IMR-90 (cell line): Measurements from ENCODE around the gene PDZRN3. TPM values are rescaled to one million over a fixed set of nuclear protein-coding genes. Genes with fewer than 3 reads are reported as not detected.

ENCODE experiments used
- ATAC-seq: fragments of 200-7000 bp; cut with Tn5 transposase; 2 replicates; pipeline ENCODE4 v1.9.1; 2020; ENCODE audit warnings: low read depth, mild to moderate bottlenecking, moderate library complexity
- BruUV-seq: library from RNA; stranded (reverse); fragments of 400-500 nt; replicated peaks from 2 replicates; lab custom pipeline; 2021; lab: Mats Ljungman, UMichigan
- CTCF ChIA-PET: fragments of 300-600 bp; formaldehyde crosslinking; extraction: SDS; loops from one replicate; lab custom pipeline; 2021; ENCODE audit warnings: antibody characterized with exemption; lab: Yijun Ruan, JAX
- POLR2A ChIA-PET: fragments of 300-600 bp; sonication (Branson Sonifier 250); formaldehyde crosslinking; loops from one replicate; lab custom pipeline; 2022; ENCODE audit warnings: antibody characterized with exemption; ENCODE audit not compliant: unreplicated experiment; lab: Charles Lee
- DNase-seq: peaks from one replicate; pipeline ENCODE4 v3.0.0; 2013
- H2AFZ ChIP-seq: replicated peaks from 2 replicates; pipeline ENCODE3; 2013; ENCODE audit warnings: low read length, mild to moderate bottlenecking; ENCODE audit not compliant: poor library complexity
- H2AK5ac ChIP-seq: 2 replicates; pipeline ENCODE4 v1.6.1; 2013; ENCODE audit warnings: low read depth, low read length, inconsistent platforms
- H2AK9ac ChIP-seq: replicated peaks from 2 replicates; pipeline ENCODE3; 2013; ENCODE audit warnings: mild to moderate bottlenecking, low read depth, low read length, moderate library complexity; ENCODE audit not compliant: poor library complexity
- H2BK120ac ChIP-seq: 2 replicates; pipeline ENCODE4 v1.6.1; 2013; ENCODE audit warnings: low read depth, low read length, inconsistent platforms
- H2BK15ac ChIP-seq: 3 replicates; pipeline ENCODE4 v1.6.1; 2013; ENCODE audit warnings: low read depth, low read length, inconsistent platforms
- H2BK20ac ChIP-seq: 2 replicates; pipeline ENCODE4 v1.6.1; 2013; ENCODE audit warnings: low read depth, mild to moderate bottlenecking, inconsistent platforms, low read length, moderate library complexity
- H2BK5ac ChIP-seq: 2 replicates; pipeline ENCODE4 v1.6.1; 2013; ENCODE audit warnings: mild to moderate bottlenecking, low read depth, low read length, inconsistent platforms; ENCODE audit not compliant: poor library complexity, severe bottlenecking
- H3K14ac ChIP-seq: replicated peaks from 2 replicates; pipeline ENCODE4 v1.6.1; 2013; ENCODE audit warnings: low read depth, low read length, inconsistent platforms
- H3K18ac ChIP-seq: 2 replicates; pipeline ENCODE4 v1.6.1; 2013; ENCODE audit warnings: low read depth, low read length, control low read depth
- H3K23ac ChIP-seq: 2 replicates; pipeline ENCODE4 v1.6.1; 2013; ENCODE audit warnings: low read depth, low read length, inconsistent platforms
- H3K27ac ChIP-seq: 2 replicates; pipeline ENCODE4 v1.5.1; 2013; ENCODE audit warnings: mild to moderate bottlenecking, control low read depth, low read length; ENCODE audit not compliant: insufficient read depth
- H3K27me3 ChIP-seq: 2 replicates; pipeline ENCODE4 v1.6.1; 2013; ENCODE audit warnings: low read length; ENCODE audit not compliant: control insufficient read depth, insufficient read depth
- H3K36me3 ChIP-seq: 2 replicates; pipeline ENCODE4 v1.6.1; 2013; ENCODE audit warnings: low read length, mixed read lengths; ENCODE audit not compliant: control insufficient read depth, insufficient read depth
- H3K4ac ChIP-seq: 2 replicates; pipeline ENCODE4 v1.6.1; 2013; ENCODE audit warnings: low read depth, low read length, inconsistent platforms
- H3K4me1 ChIP-seq: 2 replicates; pipeline ENCODE4 v1.6.1; 2013; ENCODE audit warnings: low read length, mixed read lengths; ENCODE audit not compliant: control insufficient read depth, insufficient read depth
- H3K4me2 ChIP-seq: 2 replicates; pipeline ENCODE4 v1.6.1; 2013; ENCODE audit warnings: low read depth, mild to moderate bottlenecking, control low read depth, low read length, moderate library complexity
- H3K4me3 ChIP-seq: 2 replicates; pipeline ENCODE4 v1.5.1; 2013; ENCODE audit warnings: low read depth, mild to moderate bottlenecking, control low read depth, low read length, moderate library complexity; ENCODE audit not compliant: insufficient read depth
- H3K56ac ChIP-seq: 2 replicates; pipeline ENCODE4 v1.6.1; 2013; ENCODE audit warnings: low read length, inconsistent platforms; ENCODE audit not compliant: insufficient read depth; ENCODE audit errors: extremely low read depth
- H3K79me1 ChIP-seq, 2 experiments: 2 replicates each; pipeline ENCODE4 v1.6.1; 2013; ENCODE audit warnings: low read length in 2 of 2, inconsistent platforms in 1 of 2, low read depth in 1 of 2
- H3K9ac ChIP-seq: 2 replicates; pipeline ENCODE4 v1.6.1; 2013; ENCODE audit warnings: low read depth, low read length, control low read depth
- H3K9me1 ChIP-seq: 2 replicates; pipeline ENCODE4 v1.6.1; 2013; ENCODE audit warnings: low read length, inconsistent platforms; ENCODE audit not compliant: insufficient read depth
- H3K9me3 ChIP-seq: 2 replicates; pipeline ENCODE4 v1.6.1; 2013; ENCODE audit warnings: low read length; ENCODE audit not compliant: control insufficient read depth, insufficient read depth
- H4K20me1 ChIP-seq: 2 replicates; pipeline ENCODE4 v1.6.1; 2013; ENCODE audit warnings: low read length, inconsistent platforms; ENCODE audit not compliant: insufficient read depth
- H4K5ac ChIP-seq: 2 replicates; pipeline ENCODE4 v1.6.1; 2013; ENCODE audit warnings: mild to moderate bottlenecking, low read depth, low read length, control low read depth
- H4K8ac ChIP-seq, 2 experiments: 2 replicates each; pipeline ENCODE4 v1.6.1; 2013; ENCODE audit warnings: low read depth in 2 of 2, low read length in 2 of 2, control low read depth in 1 of 2, inconsistent platforms in 1 of 2
- H4K91ac ChIP-seq: 2 replicates; pipeline ENCODE4 v1.6.1; 2013; ENCODE audit warnings: low read depth, low read length, inconsistent platforms; ENCODE audit not compliant: insufficient read depth
- BHLHE40 ChIP-seq: fragments of 150-350 bp; IDR thresholded peaks from 2 replicates; pipeline ENCODE4 v1.6.1; 2016; ENCODE audit warnings: mild to moderate bottlenecking, low read depth, low read length
- CEBPB ChIP-seq: IDR thresholded peaks from 2 replicates; pipeline ENCODE4 v1.6.1; 2012; ENCODE audit warnings: low read depth, low read length, improper control_type of control experiment
- CHD1 ChIP-seq: IDR thresholded peaks from 2 replicates; pipeline ENCODE4 v1.6.1; 2012; ENCODE audit warnings: low read depth, low read length, improper control_type of control experiment
- CTCF ChIP-seq: conservative IDR thresholded peaks from 2 replicates; pipeline ENCODE4 v1.5.1; 2012; ENCODE audit warnings: mild to moderate bottlenecking, low read depth, low read length, improper control_type of control experiment
- ELK1 ChIP-seq: fragments of 150-350 bp; IDR thresholded peaks from 2 replicates; pipeline ENCODE4 v1.6.1; 2016; ENCODE audit warnings: low read depth, mild to moderate bottlenecking, low read length, moderate library complexity, borderline replicate concordance
- FOS ChIP-seq: fragments of 150-350 bp; IDR thresholded peaks from 2 replicates; pipeline ENCODE4 v1.6.1; 2016; ENCODE audit warnings: low read depth, low read length
- MAFK ChIP-seq: IDR thresholded peaks from 2 replicates; pipeline ENCODE4 v1.6.1; 2012; ENCODE audit warnings: low read depth, low read length, improper control_type of control experiment
- MAZ ChIP-seq: IDR thresholded peaks from 2 replicates; pipeline ENCODE4 v1.6.1; 2012; ENCODE audit warnings: low read depth, mild to moderate bottlenecking, low read length, improper control_type of control experiment, moderate library complexity, borderline replicate concordance
- MXI1 ChIP-seq: IDR thresholded peaks from 2 replicates; pipeline ENCODE4 v1.6.1; 2012; ENCODE audit warnings: low read depth, mild to moderate bottlenecking, low read length, moderate library complexity, borderline replicate concordance
- NFE2L2 ChIP-seq: fragments of 150-350 bp; IDR thresholded peaks from 2 replicates; pipeline ENCODE4 v1.6.1; 2016; ENCODE audit warnings: low read depth, mild to moderate bottlenecking, low read length
- POLR2A ChIP-seq: IDR thresholded peaks from 2 replicates; pipeline ENCODE4 v1.6.1; 2012; ENCODE audit warnings: mild to moderate bottlenecking, low read depth, low read length
- RAD21 ChIP-seq: IDR thresholded peaks from 2 replicates; pipeline ENCODE4 v1.6.1; 2012; ENCODE audit warnings: low read length, improper control_type of control experiment
- RCOR1 ChIP-seq: IDR thresholded peaks from 2 replicates; pipeline ENCODE4 v1.6.1; 2012; ENCODE audit warnings: mild to moderate bottlenecking, low read length, improper control_type of control experiment; ENCODE audit not compliant: insufficient replicate concordance
- RFX5 ChIP-seq: IDR thresholded peaks from 2 replicates; pipeline ENCODE4 v1.8.0; 2012; ENCODE audit warnings: low read depth, mild to moderate bottlenecking, low read length, moderate library complexity
- SMC3 ChIP-seq: fragments of 150-350 bp; IDR thresholded peaks from 2 replicates; pipeline ENCODE4 v1.6.1; 2016; ENCODE audit warnings: low read depth, mild to moderate bottlenecking, antibody characterized with exemption, low read length, moderate library complexity
- WGBS, 2 experiments: methylation state at CpG; one replicate each; pipeline versions ENCODE4 v1.1.5 to v1.1.7; 2013; ENCODE audit warnings: missing lambda C conversion rate in 2 of 2; ENCODE audit not compliant: insufficient read length in 1 of 2; ENCODE audit errors: extremely low coverage in 2 of 2; 5-methylcytosine and 5-hydroxymethylcytosine counted together
- dilution Hi-C: fragments of 300-500 bp; cut with HindIII; formaldehyde crosslinking; loops from one replicate; pipeline ENCODE4 v1.14.3; 2018; ENCODE audit warnings: low sequenced_read_pairs; ENCODE audit not compliant: unreplicated experiment
- in situ Hi-C: fragments of 300-500 bp; cut with MboI; formaldehyde crosslinking; loops from 3 replicates; pipeline ENCODE4 v1.14.3; 2019; ENCODE audit warnings: low sequenced_read_pairs, inconsistent platforms, mixed read lengths
- intact Hi-C: fragments of 100-400 bp; cut with micrococcal nuclease; formaldehyde crosslinking; loops from 2 replicates; pipeline ENCODE4 v1.10.0; 2022
- polyA plus RNA-seq, 3 experiments: library from polyadenylated mRNA; depleted of rRNA; stranded (reverse); fragments of >200 nt; gene quantifications; 2 replicates each; pipeline ENCODE4 v1.2.3, GENCODE V29; 2012; ENCODE audit warnings: low replicate concordance in 1 of 3
- total RNA-seq: library from RNA; depleted of rRNA; stranded (reverse); fragments of >200 nt; gene quantifications from 2 replicates; pipeline ENCODE4 v1.2.3, GENCODE V29; 2012
- TF ChIP-seq, protein P1 (sequence below): fragments of 150-350 bp; IDR thresholded peaks from 2 replicates; pipeline ENCODE4 v1.6.1; 2017; ENCODE audit warnings: mild to moderate bottlenecking, antibody characterized with exemption, low read length, low read depth

Gene PDZRN3
- total and polyA plus RNA-seq, 2 of the 4 experiments (the other 2 are of a cell fraction), result 9.4 to 17.0 TPM

DNA sequence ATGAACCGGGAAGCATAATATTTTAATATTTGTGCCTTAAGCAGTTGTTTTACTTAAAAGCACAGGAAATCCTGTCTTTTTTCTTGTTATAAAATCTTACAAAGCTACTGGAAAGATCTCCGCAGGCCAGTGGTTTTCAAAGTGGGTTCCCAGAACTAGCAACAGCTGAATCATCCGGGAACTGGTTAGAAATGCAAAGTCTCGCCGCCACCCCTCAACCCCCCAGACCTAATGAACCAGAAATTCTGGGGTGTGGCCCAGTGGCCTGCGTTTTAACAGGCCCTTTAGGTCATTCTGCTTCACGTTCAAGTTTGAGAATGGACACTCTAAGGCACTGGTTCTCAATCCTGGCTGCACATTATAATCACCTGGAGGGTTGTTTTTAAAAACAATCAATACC lies 74.7 kb downstream of the PDZRN3 start:
- no peaks in the 10 kb centered on the region for H3K9me3 ChIP-seq
- H3K4me2 ChIP-seq, result no peak overlapping the region
- no peak overlapping the region for H4K5ac ChIP-seq
- no peak for DNase-seq
- no peak overlapping the region for H2AFZ ChIP-seq
- no peak overlapping the region for H3K4me3 ChIP-seq
- H2BK120ac ChIP-seq, result 0 out of 2 replicates have a peak overlapping the region, but pooled peaks have one; percentile 36
- no peak overlapping the region for H3K18ac ChIP-seq
- ATAC-seq, result no peak
- H3K9me1 ChIP-seq, result peaks cover 22% of the 10 kb centered on the region
- ChIA-PET CTCF (no interaction called here), POLR2A (no interaction called here)
- intact Hi-C loops, result no loop called here
- H2AK9ac ChIP-seq, result no peak overlapping the region
- no peaks in the 10 kb centered on the region for H3K27me3 ChIP-seq
- no peak for TF ChIP-seq FOS
- TF ChIP-seq RAD21, result no peak
- no peak for TF ChIP-seq CEBPB
- no peak for TF ChIP-seq NFE2L2
- TF ChIP-seq CHD1, result no peak
- TF ChIP-seq ELK1, result no peak
- TF ChIP-seq RFX5, result no peak
- no peak for TF ChIP-seq MAFK
- no peak for TF ChIP-seq CTCF
- TF ChIP-seq POLR2A, result no peak
- TF ChIP-seq MXI1, result no peak
- TF ChIP-seq, protein P1, sequence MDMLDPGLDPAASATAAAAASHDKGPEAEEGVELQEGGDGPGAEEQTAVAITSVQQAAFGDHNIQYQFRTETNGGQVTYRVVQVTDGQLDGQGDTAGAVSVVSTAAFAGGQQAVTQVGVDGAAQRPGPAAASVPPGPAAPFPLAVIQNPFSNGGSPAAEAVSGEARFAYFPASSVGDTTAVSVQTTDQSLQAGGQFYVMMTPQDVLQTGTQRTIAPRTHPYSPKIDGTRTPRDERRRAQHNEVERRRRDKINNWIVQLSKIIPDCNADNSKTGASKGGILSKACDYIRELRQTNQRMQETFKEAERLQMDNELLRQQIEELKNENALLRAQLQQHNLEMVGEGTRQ, result no peak
- no peak for TF ChIP-seq BHLHE40
- TF ChIP-seq SMC3, result no peak
- TF ChIP-seq MAZ, result no peak
- TF ChIP-seq RCOR1, result no peak
- H3K9ac ChIP-seq, result no peak overlapping the region
- no peak overlapping the region for H4K8ac ChIP-seq
- dilution Hi-C loops, result no loop called here
- no peak overlapping the region for H3K14ac ChIP-seq
- 0 out of 2 replicates have a peak, but pooled peaks cover 5% of the 10 kb centered on the region for H4K20me1 ChIP-seq
- H2BK5ac ChIP-seq, result no peak overlapping the region
- no peak overlapping the region for H3K4ac ChIP-seq
- H4K91ac ChIP-seq, result no peak overlapping the region
- peaks cover 16% of the 10 kb centered on the region for H3K4me1 ChIP-seq
- H2AK5ac ChIP-seq, result no peak overlapping the region
- H3K27ac ChIP-seq, result no peak overlapping the region
- H2BK15ac ChIP-seq, result no peak overlapping the region
- BruUV-seq, result no TSS peak
- in situ Hi-C loops, result no loop called here
- no peak overlapping the region for H3K23ac ChIP-seq
- H3K56ac ChIP-seq, result no peak overlapping the region
- peaks cover 13 to 38% of the 10 kb centered on the region in 2 experiments for H3K79me1 ChIP-seq
- no peak overlapping the region for H2BK20ac ChIP-seq
- 81% methylated on average over 4 of the region's 7 CpGs; no CpG with 5 or more reads in 1 of the 2 experiments for WGBS, 2 experiments
- H3K36me3 ChIP-seq, result no peaks in the 10 kb centered on the region
